RWPE1 (cell line): ENCODE measurements around the gene CPN2.

Experiments
- CTCF ChIA-PET: fragments of 350-600 bp; sonication (Branson Sonifier 250); formaldehyde crosslinking; extraction: SDS; loops from one replicate; lab custom pipeline; 2021; lab: Yijun Ruan, JAX
- POLR2A ChIA-PET: fragments of 400-600 bp; formaldehyde crosslinking; extraction: SDS; loops from one replicate; lab custom pipeline; 2020; ENCODE audit warnings: antibody characterized with exemption; ENCODE audit not compliant: low non-redundant PET; lab: Yijun Ruan, JAX
- DNase-seq: peaks from one replicate; pipeline ENCODE4 v3.0.0; 2012; ENCODE audit warnings: low spot score
- H3K27ac ChIP-seq: fragments of 450-650 bp; 2 replicates; pipeline ENCODE4 v1.5.1; 2017
- TF ChIP-seq, protein P1 (sequence below): fragments of 450-650 bp; conservative IDR thresholded peaks from 2 replicates; pipeline ENCODE4 v1.5.1; 2017; ENCODE audit warnings: low read depth, mild to moderate bottlenecking

CPN2 gene

DNA sequence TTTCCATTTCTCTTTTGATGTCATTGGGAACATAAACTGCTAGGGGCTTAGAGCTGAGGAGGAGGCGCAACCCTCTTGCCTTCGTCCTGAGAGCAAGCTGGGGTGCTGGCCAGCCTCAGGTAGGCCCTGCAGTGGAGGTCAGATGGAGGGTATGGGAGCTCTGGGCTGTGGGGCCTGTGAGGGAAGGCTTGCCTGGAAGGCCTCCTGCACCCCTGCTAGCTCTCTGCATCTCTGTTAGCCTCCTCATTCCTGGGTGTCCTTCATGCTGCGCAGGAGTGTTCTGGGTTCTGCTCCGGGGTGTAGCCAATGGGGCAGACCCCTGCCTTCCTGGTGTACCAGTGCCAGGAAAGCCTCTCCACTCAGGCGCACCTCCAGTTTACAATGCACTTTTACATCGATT lies 36.1 kb upstream of the CPN2 start:
- TF ChIP-seq, protein P1, sequence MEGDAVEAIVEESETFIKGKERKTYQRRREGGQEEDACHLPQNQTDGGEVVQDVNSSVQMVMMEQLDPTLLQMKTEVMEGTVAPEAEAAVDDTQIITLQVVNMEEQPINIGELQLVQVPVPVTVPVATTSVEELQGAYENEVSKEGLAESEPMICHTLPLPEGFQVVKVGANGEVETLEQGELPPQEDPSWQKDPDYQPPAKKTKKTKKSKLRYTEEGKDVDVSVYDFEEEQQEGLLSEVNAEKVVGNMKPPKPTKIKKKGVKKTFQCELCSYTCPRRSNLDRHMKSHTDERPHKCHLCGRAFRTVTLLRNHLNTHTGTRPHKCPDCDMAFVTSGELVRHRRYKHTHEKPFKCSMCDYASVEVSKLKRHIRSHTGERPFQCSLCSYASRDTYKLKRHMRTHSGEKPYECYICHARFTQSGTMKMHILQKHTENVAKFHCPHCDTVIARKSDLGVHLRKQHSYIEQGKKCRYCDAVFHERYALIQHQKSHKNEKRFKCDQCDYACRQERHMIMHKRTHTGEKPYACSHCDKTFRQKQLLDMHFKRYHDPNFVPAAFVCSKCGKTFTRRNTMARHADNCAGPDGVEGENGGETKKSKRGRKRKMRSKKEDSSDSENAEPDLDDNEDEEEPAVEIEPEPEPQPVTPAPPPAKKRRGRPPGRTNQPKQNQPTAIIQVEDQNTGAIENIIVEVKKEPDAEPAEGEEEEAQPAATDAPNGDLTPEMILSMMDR: no peak
- CTCF ChIA-PET: interaction anchor here (0.6 to 1.2 kb wide), 4 partner anchors 19 to 624 kb away, joined by 3 to 5 read pairs (median 4); no protein-coding TSS in a partner anchor
- DNase-seq: no peak

DNA sequence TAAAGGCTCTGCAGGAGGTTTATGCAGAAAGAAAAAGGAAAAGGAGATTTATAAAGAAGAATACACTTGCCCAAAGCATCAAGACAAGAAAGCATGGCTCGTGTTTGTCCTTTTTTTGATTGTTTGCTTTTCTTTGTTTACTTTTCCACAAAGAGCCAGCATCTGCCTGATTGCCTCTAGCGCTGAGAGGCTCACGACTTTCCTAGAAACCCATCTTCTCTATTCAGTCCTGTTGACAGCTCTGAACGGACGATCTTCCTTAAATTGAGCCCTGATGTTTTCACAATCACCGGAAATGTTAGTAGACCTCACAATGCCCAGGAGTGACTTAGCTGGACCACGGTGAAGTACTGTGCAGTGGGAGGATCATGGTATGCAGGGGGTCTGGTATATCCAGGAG lies 35.5 kb upstream of the CPN2 start:
- CTCF ChIA-PET: interaction anchor here (0.6 to 1.2 kb wide), 4 partner anchors 27 to 624 kb away, joined by 3 to 5 read pairs (median 3); no protein-coding TSS in a partner anchor
- no peak for DNase-seq
- TF ChIP-seq, protein P1: no peak
- POLR2A ChIA-PET: no interaction called here
- no peak overlapping the region for H3K27ac ChIP-seq

More for the DNA sequence above, 36.1 kb upstream of the CPN2 start:
- POLR2A ChIA-PET: no interaction called here
- no peak overlapping the region for H3K27ac ChIP-seq

DNA sequence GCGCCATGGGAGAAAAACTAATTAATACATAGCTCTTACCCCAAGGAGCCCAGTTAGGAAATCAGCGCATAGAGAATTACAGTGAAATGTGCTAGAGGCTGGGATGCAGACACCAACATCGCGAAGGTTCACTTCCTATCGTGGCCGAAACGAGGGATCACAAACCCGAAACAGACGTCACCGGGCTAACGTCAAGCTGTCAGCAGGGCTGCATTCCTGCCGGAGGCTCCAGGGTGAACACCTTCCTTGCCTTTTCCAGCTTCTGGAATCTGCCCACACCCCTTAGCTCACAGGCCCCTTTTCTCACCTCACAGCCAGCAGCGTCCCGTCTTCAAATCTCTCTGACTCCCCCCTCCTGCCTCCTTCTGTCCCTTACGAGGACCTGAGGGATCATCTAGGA lies 34.9 kb upstream of the CPN2 start:
- no peak overlapping the region for H3K27ac ChIP-seq
- ChIA-PET POLR2A (no interaction called here), CTCF (interaction anchor here (0.6 kb wide), 1 partner anchor 26 kb away, joined by 3 read pairs; no protein-coding TSS in a partner anchor)
- TF ChIP-seq, protein P1: no peak
- DNase-seq: no peak

DNA sequence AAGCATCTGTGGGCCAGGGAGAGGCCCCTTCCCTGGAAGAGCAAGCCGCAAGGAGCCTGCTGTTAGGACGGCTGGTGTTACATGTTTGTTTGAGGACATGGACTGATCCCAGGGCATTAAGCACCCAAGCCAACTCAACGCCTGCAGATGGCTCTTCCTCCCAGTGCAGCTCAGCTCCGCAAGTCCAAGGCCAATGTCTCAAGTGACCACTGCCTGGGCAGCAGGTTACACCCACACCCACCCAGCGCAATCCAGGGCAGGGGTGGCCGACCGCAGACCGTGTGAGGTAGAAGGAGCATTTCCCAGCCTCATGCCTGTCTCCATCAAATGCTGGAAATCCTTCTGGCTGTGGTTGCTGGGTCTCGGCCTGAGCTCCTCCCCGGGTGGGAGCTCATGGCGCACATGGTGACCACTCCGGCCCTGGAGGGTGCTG lies 33.5 kb upstream of the CPN2 start:
- TF ChIP-seq, protein P1: no peak
- no peak overlapping the region for H3K27ac ChIP-seq
- ChIA-PET CTCF (no interaction called here), POLR2A (no interaction called here)
- DNase-seq: no peak

DNA sequence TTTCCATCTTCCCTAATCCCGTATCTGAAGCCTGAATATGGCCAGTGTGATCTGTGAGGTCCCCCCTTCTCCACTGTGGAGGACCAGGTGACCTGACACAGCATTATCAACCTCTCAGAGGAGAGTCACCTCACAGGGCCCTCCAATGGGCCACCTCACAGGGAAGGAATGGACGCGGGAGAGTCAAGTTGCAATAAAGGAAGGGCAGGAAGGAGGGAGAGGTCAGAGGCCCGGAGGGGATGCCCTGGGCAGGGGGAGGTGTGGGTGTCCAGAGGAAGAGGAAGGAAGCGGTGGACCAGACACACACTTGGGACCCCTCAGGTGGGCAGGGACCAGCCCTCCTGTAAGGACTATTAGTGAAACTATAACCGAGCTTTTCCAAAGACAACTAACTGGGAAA lies 33.0 kb upstream of the CPN2 start:
- no peak for DNase-seq
- POLR2A ChIA-PET: no interaction called here
- TF ChIP-seq, protein P1: no peak
- no peak overlapping the region for H3K27ac ChIP-seq
- CTCF ChIA-PET: no interaction called here

DNA sequence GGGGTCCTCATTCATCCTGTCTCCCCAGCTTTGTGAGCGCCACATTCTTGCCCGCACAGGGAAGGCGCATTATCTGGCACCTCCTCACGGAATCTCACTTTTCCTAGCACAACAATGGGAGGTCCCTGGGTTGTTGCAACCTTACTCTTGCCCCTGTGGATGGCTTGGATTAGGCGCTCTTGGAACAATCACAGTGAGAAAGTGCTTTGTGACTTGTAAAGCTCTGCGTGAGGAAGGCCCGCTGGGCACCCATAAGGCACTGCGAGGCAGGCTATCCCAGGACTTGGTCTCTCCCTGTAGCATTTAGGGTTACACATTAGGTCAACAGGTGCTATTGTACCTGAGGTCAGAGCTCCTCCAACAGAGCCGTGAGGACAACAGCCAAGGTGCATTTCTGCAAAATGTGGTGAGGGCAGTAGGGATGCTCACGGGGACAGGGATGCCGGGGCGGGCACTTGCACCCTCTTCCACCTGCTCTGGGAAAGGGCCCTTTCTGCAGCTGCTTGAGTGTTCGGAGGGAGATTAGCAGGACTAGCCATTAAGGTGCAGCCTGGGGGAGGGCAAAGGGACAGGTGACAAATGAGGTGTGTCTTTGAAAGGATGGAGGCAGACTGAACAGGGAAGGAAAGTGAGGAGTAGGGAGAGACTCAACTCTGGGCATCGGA lies 32.3 kb upstream of the CPN2 start:
- CTCF ChIA-PET: no interaction called here
- TF ChIP-seq, protein P1: no peak
- POLR2A ChIA-PET: no interaction called here
- no peak overlapping the region for H3K27ac ChIP-seq
- no peak for DNase-seq
